Loucy (cell line): ENCODE data around the gene ATP10A.

Experiments
- CTCF ChIP-seq: fragments of 200-600 bp; sonication (generic); conservative IDR thresholded peaks from 2 replicates; pipeline ENCODE4 v1.5.1; 2014; ENCODE audit warnings: mild to moderate bottlenecking, antibody characterized with exemption, low read length
- EZH2phosphoT487 ChIP-seq: fragments of 200-600 bp; IDR thresholded peaks from 2 replicates; pipeline ENCODE4 v1.6.1; 2018; ENCODE audit warnings: antibody characterized with exemption, mild to moderate bottlenecking, moderate library complexity, borderline replicate concordance

DNA sequence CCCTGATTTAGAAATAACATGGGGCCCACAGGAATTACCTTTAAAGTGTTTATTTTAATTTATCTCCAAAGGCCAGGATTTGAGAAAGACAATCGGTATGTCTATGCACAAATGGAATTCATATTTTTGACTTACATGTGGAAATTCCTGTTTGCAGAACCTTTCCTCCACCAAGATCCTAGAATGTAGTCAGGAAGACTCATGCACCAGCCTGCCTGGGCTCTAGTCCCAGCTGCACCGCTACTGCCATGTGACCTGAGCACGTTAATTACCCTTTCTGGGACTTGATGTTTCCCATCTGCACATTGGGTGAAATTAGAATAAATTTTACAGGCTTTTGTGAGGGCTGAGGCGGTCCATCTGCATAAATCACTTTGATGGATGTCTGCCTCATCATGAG lies 194.2 kb downstream of the ATP10A start:
- no peak for TF ChIP-seq CTCF
- no peak for TF ChIP-seq EZH2phosphoT487
